WTC11 (cell line): ENCODE data around the gene ZNF609. TPM values are rescaled to one million over a fixed set of nuclear protein-coding genes. Genes with fewer than 3 reads are reported as not detected.
A peak's percentile ranks its signal among the peaks of the same experiment; 100 is the strongest.

Experiments
- ATAC-seq: fragments of 200-7000 bp; cut with Tn5 transposase; 2 replicates; pipeline ENCODE4 v1.10.0; 2021; ENCODE audit warnings: mild to moderate bottlenecking, moderate library complexity
- CTCF ChIA-PET: fragments of 300-600 bp; sonication (Branson Sonifier 250); formaldehyde crosslinking; loops from one replicate; lab custom pipeline; 2021; ENCODE audit warnings: antibody characterized with exemption; lab: Charles Lee
- POLR2A ChIA-PET: fragments of 350-600 bp; sonication (Branson Sonifier 250); formaldehyde crosslinking; loops from one replicate; lab custom pipeline; 2021; ENCODE audit warnings: antibody characterized with exemption; lab: Charles Lee
- DNase-seq: peaks from one replicate; pipeline ENCODE4 v3.0.0; 2021; ENCODE audit warnings: low spot score
- H3K27ac Mint-ChIP-seq: 2 replicates; pipeline ENCODE4 v1.8.0; 2021; ENCODE audit warnings: mixed read lengths
- H3K27me3 Mint-ChIP-seq: 2 replicates; pipeline ENCODE4 v1.8.0; 2021; ENCODE audit warnings: low read depth, mild to moderate bottlenecking, moderate library complexity, mixed read lengths
- H3K36me3 Mint-ChIP-seq: 2 replicates; pipeline ENCODE4 v1.8.0; 2021; ENCODE audit warnings: mixed read lengths
- H3K4me1 Mint-ChIP-seq: 2 replicates; pipeline ENCODE4 v1.8.0; 2022; ENCODE audit warnings: mixed read lengths
- H3K4me3 Mint-ChIP-seq: 2 replicates; pipeline ENCODE4 v1.8.0; 2021; ENCODE audit warnings: mild to moderate bottlenecking, moderate library complexity, mixed read lengths
- H3K9me3 Mint-ChIP-seq: 2 replicates; pipeline ENCODE4 v1.8.0; 2021; ENCODE audit warnings: mixed read lengths
- FOXJ3 ChIP-seq: sonication (generic); formaldehyde crosslinking; IDR thresholded peaks from 2 replicates; pipeline ENCODE4 v1.9.0; 2021; ENCODE audit warnings: missing genetic modification reagents, mild to moderate bottlenecking, borderline replicate concordance
- GABPB1 ChIP-seq: sonication (generic); formaldehyde crosslinking; IDR thresholded peaks from 2 replicates; pipeline ENCODE4 v1.8.1; 2023; ENCODE audit warnings: mild to moderate bottlenecking, missing genetic modification reagents
- JUN ChIP-seq: sonication (generic); formaldehyde crosslinking; IDR thresholded peaks from 2 replicates; pipeline ENCODE4 v1.8.0; 2023; ENCODE audit warnings: mild to moderate bottlenecking, missing genetic modification reagents
- KAT7 ChIP-seq: sonication (generic); formaldehyde crosslinking; IDR thresholded peaks from 2 replicates; pipeline ENCODE4 v1.8.1; 2023; ENCODE audit warnings: missing genetic modification reagents, mild to moderate bottlenecking, borderline replicate concordance
- MYBL2 ChIP-seq: sonication (generic); formaldehyde crosslinking; IDR thresholded peaks from 2 replicates; pipeline ENCODE4 v1.8.1; 2023; ENCODE audit warnings: mild to moderate bottlenecking, moderate library complexity, missing genetic modification reagents
- NFE2L1 ChIP-seq: sonication (generic); formaldehyde crosslinking; IDR thresholded peaks from 2 replicates; pipeline ENCODE4 v1.8.1; 2023; ENCODE audit warnings: missing genetic modification reagents
- RORB ChIP-seq: fragments of 250-450 bp; sonication (Bioruptor Pico); IDR thresholded peaks from 2 replicates; pipeline ENCODE4 v1.9.0; 2021; ENCODE audit warnings: mild to moderate bottlenecking
- SMAD4 ChIP-seq: sonication (generic); formaldehyde crosslinking; IDR thresholded peaks from 2 replicates; pipeline ENCODE4 v1.8.0; 2022; ENCODE audit warnings: mild to moderate bottlenecking, missing genetic modification reagents
- SOX15 ChIP-seq: fragments of 250-450 bp; sonication (Bioruptor Pico); IDR thresholded peaks from 2 replicates; pipeline ENCODE4 v1.9.0; 2021; ENCODE audit warnings: mild to moderate bottlenecking
- TEAD4 ChIP-seq: sonication (generic); formaldehyde crosslinking; IDR thresholded peaks from 2 replicates; pipeline ENCODE4 v1.8.0; 2022; ENCODE audit warnings: mild to moderate bottlenecking, missing genetic modification reagents
- ZNF121 ChIP-seq: sonication (generic); formaldehyde crosslinking; IDR thresholded peaks from 2 replicates; pipeline ENCODE4 v1.8.0; 2023; ENCODE audit warnings: missing genetic modification reagents
- ZNF317 ChIP-seq: sonication (generic); formaldehyde crosslinking; IDR thresholded peaks from 2 replicates; pipeline ENCODE4 v1.8.1; 2023; ENCODE audit warnings: low read depth, mild to moderate bottlenecking, moderate library complexity, missing genetic modification reagents, borderline replicate concordance
- ZNF423 ChIP-seq: fragments of 250-450 bp; sonication (Bioruptor Pico); IDR thresholded peaks from 2 replicates; pipeline ENCODE4 v2.1.2; 2022; ENCODE audit warnings: mild to moderate bottlenecking, moderate library complexity
- total RNA-seq: library from RNA; stranded (reverse); gene quantifications from 3 replicates; pipeline ENCODE4 v1.2.3, GENCODE V29; 2021
- TF ChIP-seq, protein P1 (sequence below): fragments of 250-450 bp; sonication (Bioruptor Pico); IDR thresholded peaks from 2 replicates; pipeline ENCODE4 v1.9.0; 2021; ENCODE audit warnings: mild to moderate bottlenecking, borderline replicate concordance
- TF ChIP-seq, protein P2 (sequence below): fragments of 250-450 bp; sonication (Bioruptor Pico); IDR thresholded peaks from 2 replicates; pipeline ENCODE4 v1.9.0; 2021; ENCODE audit warnings: mild to moderate bottlenecking
- TF ChIP-seq, protein P3 (sequence below): sonication (generic); formaldehyde crosslinking; IDR thresholded peaks from 2 replicates; pipeline ENCODE4 v1.8.1; 2022; ENCODE audit warnings: mild to moderate bottlenecking, missing genetic modification reagents, moderate library complexity, borderline replicate concordance
- TF ChIP-seq, protein P4 (sequence below): fragments of 250-450 bp; sonication (Bioruptor Pico); conservative IDR thresholded peaks from 2 replicates; pipeline ENCODE4 v1.9.0; 2021; ENCODE audit warnings: mild to moderate bottlenecking
- TF ChIP-seq, protein P5 (sequence below): sonication (generic); formaldehyde crosslinking; IDR thresholded peaks from 2 replicates; pipeline ENCODE4 v1.8.1; 2023; ENCODE audit warnings: mild to moderate bottlenecking, moderate library complexity, missing genetic modification reagents
- TF ChIP-seq, protein P6 (sequence below): fragments of 250-450 bp; sonication (Bioruptor Pico); IDR thresholded peaks from 2 replicates; pipeline ENCODE4 v1.9.0; 2021; ENCODE audit warnings: mild to moderate bottlenecking
- TF ChIP-seq, protein P7 (sequence below): sonication (generic); formaldehyde crosslinking; IDR thresholded peaks from 2 replicates; pipeline ENCODE4 v1.8.0; 2022; ENCODE audit warnings: mild to moderate bottlenecking, missing genetic modification reagents

ZNF609 gene
- total RNA-seq, 1 experiment from 2014 or later, result 47.4 TPM

DNA sequence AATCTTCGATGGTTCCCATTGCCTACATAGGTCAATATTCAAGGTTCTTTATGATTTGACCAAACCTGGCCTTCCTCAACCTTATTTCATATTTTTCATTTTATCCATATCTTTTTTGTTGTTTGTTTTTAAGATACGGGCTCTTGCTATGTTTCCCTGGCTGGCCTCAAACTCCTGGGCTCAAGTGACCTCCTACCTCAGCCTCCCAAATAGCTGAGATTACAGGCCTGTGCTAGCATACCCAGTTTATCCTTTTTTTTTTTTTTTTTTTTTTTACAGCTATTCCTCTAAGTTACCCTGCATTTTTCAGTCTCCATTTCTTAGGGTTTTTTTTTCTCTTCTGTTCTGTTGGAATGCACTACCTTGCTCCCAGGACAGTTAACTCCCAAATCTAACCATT, 14.5 kb downstream of the ZNF609 start:
- TF ChIP-seq FOXJ3, result no peak
- TF ChIP-seq, protein P1, sequence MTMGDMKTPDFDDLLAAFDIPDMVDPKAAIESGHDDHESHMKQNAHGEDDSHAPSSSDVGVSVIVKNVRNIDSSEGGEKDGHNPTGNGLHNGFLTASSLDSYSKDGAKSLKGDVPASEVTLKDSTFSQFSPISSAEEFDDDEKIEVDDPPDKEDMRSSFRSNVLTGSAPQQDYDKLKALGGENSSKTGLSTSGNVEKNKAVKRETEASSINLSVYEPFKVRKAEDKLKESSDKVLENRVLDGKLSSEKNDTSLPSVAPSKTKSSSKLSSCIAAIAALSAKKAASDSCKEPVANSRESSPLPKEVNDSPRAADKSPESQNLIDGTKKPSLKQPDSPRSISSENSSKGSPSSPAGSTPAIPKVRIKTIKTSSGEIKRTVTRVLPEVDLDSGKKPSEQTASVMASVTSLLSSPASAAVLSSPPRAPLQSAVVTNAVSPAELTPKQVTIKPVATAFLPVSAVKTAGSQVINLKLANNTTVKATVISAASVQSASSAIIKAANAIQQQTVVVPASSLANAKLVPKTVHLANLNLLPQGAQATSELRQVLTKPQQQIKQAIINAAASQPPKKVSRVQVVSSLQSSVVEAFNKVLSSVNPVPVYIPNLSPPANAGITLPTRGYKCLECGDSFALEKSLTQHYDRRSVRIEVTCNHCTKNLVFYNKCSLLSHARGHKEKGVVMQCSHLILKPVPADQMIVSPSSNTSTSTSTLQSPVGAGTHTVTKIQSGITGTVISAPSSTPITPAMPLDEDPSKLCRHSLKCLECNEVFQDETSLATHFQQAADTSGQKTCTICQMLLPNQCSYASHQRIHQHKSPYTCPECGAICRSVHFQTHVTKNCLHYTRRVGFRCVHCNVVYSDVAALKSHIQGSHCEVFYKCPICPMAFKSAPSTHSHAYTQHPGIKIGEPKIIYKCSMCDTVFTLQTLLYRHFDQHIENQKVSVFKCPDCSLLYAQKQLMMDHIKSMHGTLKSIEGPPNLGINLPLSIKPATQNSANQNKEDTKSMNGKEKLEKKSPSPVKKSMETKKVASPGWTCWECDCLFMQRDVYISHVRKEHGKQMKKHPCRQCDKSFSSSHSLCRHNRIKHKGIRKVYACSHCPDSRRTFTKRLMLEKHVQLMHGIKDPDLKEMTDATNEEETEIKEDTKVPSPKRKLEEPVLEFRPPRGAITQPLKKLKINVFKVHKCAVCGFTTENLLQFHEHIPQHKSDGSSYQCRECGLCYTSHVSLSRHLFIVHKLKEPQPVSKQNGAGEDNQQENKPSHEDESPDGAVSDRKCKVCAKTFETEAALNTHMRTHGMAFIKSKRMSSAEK (CRISPR knock-in tag), result no peak
- TF ChIP-seq SMAD4 (CRISPR knock-in tag), result no peak
- TF ChIP-seq MYBL2, result no peak
- no peak for TF ChIP-seq TEAD4
- TF ChIP-seq, protein P2, sequence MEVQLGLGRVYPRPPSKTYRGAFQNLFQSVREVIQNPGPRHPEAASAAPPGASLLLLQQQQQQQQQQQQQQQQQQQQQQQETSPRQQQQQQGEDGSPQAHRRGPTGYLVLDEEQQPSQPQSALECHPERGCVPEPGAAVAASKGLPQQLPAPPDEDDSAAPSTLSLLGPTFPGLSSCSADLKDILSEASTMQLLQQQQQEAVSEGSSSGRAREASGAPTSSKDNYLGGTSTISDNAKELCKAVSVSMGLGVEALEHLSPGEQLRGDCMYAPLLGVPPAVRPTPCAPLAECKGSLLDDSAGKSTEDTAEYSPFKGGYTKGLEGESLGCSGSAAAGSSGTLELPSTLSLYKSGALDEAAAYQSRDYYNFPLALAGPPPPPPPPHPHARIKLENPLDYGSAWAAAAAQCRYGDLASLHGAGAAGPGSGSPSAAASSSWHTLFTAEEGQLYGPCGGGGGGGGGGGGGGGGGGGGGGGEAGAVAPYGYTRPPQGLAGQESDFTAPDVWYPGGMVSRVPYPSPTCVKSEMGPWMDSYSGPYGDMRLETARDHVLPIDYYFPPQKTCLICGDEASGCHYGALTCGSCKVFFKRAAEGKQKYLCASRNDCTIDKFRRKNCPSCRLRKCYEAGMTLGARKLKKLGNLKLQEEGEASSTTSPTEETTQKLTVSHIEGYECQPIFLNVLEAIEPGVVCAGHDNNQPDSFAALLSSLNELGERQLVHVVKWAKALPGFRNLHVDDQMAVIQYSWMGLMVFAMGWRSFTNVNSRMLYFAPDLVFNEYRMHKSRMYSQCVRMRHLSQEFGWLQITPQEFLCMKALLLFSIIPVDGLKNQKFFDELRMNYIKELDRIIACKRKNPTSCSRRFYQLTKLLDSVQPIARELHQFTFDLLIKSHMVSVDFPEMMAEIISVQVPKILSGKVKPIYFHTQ (CRISPR knock-in tag), result no peak
- TF ChIP-seq, protein P3, sequence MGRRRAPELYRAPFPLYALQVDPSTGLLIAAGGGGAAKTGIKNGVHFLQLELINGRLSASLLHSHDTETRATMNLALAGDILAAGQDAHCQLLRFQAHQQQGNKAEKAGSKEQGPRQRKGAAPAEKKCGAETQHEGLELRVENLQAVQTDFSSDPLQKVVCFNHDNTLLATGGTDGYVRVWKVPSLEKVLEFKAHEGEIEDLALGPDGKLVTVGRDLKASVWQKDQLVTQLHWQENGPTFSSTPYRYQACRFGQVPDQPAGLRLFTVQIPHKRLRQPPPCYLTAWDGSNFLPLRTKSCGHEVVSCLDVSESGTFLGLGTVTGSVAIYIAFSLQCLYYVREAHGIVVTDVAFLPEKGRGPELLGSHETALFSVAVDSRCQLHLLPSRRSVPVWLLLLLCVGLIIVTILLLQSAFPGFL (CRISPR knock-in tag), result no peak
- TF ChIP-seq, protein P4, sequence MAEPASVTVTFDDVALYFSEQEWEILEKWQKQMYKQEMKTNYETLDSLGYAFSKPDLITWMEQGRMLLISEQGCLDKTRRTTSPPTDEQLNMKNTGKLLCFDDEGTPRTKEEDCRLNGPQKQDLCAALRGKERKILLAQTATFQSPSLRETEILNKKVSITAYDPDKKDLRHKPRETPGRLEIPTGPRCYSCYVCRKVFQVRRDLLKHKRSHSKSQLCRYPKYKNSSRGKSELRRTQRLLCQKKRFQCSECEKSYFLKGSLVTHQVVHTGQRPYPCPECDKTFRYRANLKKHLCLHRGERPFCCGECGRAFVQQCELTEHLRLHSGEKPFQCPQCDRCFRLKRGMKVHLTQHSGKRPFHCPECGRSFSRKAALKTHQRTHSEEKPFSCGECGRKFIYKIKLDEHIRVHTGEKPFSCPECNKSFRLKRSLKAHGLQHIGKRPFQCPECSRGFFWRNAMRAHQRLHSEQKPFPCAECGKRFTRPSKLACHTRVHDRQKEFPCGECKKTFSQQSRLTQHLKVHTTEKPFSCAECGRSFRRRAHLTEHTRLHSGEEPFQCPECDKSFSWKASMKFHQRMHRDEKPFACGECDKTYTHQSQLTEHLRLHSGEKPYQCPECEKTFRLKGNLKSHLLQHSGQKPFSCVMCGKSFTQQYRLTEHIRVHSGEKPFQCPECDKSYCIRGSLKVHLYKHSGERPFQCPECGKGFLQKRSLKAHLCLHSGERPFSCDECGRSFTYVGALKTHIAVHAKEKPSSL (CRISPR knock-in tag), result no peak
- TF ChIP-seq, protein P5, sequence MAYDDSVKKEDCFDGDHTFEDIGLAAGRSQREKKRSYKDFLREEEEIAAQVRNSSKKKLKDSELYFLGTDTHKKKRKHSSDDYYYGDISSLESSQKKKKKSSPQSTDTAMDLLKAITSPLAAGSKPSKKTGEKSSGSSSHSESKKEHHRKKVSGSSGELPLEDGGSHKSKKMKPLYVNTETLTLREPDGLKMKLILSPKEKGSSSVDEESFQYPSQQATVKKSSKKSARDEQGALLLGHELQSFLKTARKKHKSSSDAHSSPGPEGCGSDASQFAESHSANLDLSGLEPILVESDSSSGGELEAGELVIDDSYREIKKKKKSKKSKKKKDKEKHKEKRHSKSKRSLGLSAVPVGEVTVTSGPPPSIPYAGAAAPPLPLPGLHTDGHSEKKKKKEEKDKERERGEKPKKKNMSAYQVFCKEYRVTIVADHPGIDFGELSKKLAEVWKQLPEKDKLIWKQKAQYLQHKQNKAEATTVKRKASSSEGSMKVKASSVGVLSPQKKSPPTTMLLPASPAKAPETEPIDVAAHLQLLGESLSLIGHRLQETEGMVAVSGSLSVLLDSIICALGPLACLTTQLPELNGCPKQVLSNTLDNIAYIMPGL, result no peak
- H3K4me3 Mint-ChIP-seq, result no peak overlapping the region
- DNase-seq (no peak), ATAC-seq (no peak)
- H3K9me3 Mint-ChIP-seq, result no peaks in the 10 kb centered on the region
- peaks cover 15% of the 10 kb centered on the region for H3K4me1 Mint-ChIP-seq
- H3K36me3 Mint-ChIP-seq, result no peaks in the 10 kb centered on the region
- CTCF ChIA-PET, result no interaction called here
- POLR2A ChIA-PET, result interaction anchor here (0.7 kb wide), 1 partner anchor 85 kb away, joined by 3 read pairs; no protein-coding TSS in a partner anchor
- no peak overlapping the region for H3K27ac Mint-ChIP-seq
- no peaks in the 10 kb centered on the region for H3K27me3 Mint-ChIP-seq

DNA sequence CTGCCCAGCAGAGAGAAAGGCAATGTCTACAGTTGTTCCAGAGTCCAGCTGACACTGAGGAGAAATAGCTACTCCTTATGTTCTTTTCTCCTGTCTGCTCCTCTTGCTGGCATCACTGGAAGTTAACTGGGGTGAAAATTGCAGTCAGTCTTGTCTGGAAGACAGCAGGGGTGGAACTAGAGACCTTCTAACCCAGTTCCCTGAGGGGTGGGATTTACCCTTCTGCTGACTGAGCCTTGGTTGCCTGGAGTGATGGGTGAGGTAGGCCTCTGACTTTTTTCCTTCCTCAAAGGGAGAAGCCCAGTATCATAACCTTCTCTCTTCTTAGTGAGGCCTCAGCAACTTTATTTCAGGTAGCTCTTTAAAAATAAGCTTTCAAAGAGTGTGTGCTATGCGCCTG, 16.2 kb downstream of the ZNF609 start:
- no peaks in the 10 kb centered on the region for H3K36me3 Mint-ChIP-seq
- no peak overlapping the region for H3K4me3 Mint-ChIP-seq
- 0 out of 2 replicates have a peak overlapping the region, but pooled peaks have one; percentile 11 for H3K27ac Mint-ChIP-seq
- ChIA-PET CTCF (no interaction called here), POLR2A (interaction anchor here (0.7 kb wide), 1 partner anchor 12 kb away, joined by 8 read pairs; no protein-coding TSS in a partner anchor)
- peaks cover 15% of the 10 kb centered on the region for H3K4me1 Mint-ChIP-seq
- DNase-seq (no peak), ATAC-seq (0 out of 2 replicates have a peak, but pooled peaks have one; percentile 26)
- no peaks in the 10 kb centered on the region for H3K9me3 Mint-ChIP-seq
- H3K27me3 Mint-ChIP-seq, result no peaks in the 10 kb centered on the region
- TF ChIP-seq RORB (no peak), NFE2L1 (CRISPR knock-in tag) (no peak), KAT7 (CRISPR knock-in tag) (no peak), ZNF423 (CRISPR knock-in tag) (no peak), ZNF121 (CRISPR knock-in tag) (no peak), GABPB1 (CRISPR knock-in tag) (no peak), JUN (no peak), SOX15 (no peak), ZNF317 (CRISPR knock-in tag) (no peak)
- TF ChIP-seq, protein P6, sequence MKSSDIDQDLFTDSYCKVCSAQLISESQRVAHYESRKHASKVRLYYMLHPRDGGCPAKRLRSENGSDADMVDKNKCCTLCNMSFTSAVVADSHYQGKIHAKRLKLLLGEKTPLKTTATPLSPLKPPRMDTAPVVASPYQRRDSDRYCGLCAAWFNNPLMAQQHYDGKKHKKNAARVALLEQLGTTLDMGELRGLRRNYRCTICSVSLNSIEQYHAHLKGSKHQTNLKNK (CRISPR knock-in tag), result no peak
- TF ChIP-seq, protein P7, sequence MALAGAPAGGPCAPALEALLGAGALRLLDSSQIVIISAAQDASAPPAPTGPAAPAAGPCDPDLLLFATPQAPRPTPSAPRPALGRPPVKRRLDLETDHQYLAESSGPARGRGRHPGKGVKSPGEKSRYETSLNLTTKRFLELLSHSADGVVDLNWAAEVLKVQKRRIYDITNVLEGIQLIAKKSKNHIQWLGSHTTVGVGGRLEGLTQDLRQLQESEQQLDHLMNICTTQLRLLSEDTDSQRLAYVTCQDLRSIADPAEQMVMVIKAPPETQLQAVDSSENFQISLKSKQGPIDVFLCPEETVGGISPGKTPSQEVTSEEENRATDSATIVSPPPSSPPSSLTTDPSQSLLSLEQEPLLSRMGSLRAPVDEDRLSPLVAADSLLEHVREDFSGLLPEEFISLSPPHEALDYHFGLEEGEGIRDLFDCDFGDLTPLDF (CRISPR knock-in tag), result no peak
